Activated CD8-positive, alpha-beta memory T cell treated with anti-CD3 and anti-CD28 coated beads, Interleukin-2, amount 50 U/mL, for 4 hours (primary cell): ENCODE measurements around the gene ATP13A3.

ENCODE experiments used
- DNase-seq: peaks from one replicate; pipeline ENCODE4 v3.0.0-alpha.2; 2020

The ATP13A3 gene

DNA sequence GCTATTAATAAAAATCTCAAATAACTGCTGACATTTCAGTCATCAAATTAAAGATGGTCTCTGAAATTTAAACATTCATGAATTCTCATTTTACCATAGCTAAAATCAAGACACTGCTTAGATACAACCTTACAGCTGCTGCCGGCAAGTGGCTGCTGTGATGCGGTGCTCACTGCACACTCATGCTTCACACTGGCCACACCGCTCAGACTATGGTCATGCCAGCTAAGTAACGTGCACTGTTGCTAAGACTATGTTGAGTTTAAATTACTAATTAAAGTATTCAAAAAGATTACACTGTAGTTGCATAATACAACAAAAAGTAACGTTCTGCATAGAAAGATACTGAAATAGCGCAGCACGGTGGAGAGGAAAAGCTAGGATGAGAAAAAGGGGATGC is 12.1 kb downstream of the ATP13A3 start:
- DNase-seq = no peak

DNA sequence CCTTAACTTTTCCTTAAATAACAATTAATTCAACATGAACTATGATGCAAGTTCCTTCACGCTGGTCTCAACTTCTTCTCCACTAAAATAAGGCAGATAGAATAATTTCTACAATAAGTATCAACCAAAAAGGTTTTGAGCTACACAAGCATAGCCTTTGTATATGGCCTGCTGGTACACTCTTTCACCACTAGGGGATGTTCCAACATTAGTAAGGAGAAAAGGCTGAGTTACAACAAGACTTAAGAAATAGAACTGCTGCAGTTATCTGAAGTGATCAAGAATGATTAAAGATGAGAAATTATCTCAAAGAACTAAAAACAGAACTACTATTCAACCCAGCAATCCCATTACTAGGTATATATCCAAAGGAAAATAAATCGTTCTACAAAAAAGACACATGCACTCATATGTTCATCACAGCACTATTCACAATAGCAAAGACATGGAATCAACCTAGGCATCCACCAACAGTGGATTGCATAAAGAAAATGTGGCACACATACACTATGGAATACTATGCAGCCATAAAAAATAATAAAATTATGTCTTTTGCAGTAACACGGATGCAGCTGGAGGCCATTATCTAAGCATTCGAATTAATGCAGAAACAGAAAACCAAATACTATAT is 14.4 kb downstream of the ATP13A3 start:
- DNase-seq = no peak

DNA sequence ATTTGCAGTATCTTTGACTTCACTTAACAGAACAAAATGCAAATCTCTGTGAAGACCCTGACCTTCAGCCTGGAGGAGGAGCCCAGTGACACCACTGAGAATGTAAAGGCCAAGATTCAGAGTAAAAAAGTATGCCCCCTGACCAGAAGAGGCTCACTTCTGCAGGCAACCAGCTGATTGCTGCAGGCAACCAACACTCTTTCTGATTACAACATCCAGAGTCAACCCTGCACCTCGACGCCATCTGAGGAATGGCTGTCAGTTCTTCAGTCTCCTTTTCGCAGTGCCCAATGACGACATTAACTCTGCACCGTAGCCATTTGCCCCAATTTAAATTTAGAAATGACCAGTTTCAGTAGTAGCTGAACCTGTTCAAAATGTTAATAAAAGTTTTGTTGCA is 14.9 kb downstream of the ATP13A3 start:
- DNase-seq = no peak

DNA sequence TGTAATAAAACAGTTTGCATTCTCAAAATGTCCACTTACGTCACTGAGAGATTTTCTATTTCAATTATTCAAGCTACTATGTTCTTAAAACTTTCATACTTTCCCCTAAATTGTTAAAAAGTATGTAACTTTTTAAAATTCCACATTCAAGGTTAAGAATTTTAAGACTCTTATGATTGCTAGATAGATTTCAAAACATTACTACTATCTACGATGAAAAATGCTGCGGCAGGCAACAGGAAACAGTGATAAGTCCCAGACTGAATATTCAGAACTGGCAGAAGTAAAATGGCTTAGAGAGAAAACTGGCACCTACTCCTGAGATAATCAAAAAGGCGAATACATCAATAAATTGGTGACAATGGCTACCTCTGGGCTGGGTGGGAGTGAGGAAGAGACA is 16.2 kb downstream of the ATP13A3 start:
- DNase-seq = no peak

DNA sequence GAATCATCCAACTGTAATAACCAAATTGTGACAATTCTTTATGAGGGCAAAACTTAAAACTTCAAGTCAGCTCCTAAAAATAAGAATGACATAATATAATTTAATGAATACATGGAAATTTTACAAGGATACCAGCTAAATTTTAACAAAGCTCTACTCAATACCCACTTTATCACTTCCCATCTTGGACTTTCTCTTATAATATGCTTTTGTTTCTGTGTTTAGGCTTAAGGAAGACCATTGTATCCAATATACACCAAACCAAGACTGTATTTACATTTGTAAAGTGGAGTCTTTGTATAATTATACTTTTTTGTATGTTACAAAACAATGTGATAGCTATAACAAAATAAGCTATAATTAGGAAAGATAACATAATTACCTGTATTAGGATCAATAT is 16.8 kb downstream of the ATP13A3 start:
- no peak for DNase-seq

DNA sequence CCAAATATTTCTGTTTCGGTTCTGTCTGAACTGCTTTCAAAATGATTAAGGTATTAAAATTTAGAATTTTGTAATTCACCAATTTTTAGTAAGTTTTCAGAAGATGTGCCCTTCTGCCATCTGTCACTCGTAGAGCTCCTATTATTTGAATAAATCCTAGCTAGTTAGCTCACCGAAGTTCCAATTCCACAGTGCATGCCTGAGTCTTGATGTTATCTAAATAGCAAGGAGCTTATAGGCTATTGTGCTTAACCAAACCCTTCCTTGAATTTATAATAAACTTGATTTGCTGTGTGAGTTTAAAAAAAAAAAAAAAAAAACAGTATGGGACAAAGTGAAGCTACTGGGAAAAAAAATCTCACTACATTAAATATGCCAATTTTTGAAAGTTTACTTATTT is 18.7 kb downstream of the ATP13A3 start:
- DNase-seq = no peak

DNA sequence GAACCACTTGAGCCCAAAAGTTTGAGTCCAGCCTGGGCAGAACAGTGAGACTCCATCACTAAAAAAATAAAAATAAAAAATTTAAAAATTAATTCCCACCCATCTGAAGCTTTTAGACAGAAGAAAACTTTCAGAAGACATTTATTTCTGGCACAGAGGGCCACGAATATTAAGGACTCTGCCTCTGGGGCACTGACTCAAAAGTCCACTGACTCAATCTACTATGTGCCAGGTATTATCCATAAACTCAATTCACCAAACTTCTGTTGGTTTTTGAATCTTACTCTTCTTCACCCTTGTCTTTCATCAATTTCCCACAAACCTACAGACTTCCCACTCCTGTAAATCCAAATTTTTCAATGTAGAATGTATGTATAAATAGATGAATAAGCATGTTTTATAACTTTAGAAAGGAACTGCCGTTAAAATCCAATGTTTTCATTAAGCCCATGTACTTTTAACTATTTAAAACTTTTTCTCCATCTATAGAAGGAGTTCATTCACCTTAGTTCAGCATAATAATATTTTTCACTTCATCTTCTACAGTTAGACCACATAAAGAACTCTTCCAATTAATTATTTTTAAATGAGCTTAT is 19.9 kb downstream of the ATP13A3 start:
- no peak for DNase-seq

DNA sequence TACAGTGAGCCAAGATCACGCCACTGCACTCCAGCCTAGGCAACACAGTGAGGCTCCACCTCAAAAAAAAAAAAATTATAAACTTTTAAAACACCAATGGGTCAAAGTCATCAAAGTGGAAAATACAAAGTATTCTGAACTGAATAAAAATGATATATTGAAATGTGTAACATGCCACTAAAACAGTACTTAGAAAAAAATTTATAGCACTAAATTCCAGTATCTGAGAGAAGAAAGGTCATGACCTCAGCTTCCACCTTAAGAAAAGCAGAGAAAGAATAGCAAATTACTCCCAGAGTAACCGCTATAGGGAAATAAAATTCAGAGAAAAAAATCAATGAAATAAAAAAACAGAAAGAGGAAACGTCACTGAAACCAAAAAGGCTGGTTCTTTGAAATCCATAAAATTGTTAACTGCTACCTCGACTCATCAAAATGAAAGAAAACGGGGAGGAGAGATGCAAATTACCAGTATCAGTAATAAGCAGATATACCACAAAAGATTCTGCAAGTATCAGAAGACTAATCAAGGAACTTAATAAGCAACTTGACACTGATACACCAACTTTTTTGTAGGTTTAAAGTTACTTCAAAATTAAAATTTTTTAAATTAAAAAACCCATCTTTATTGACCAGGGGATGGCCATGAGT is 20.8 kb downstream of the ATP13A3 start:
- no peak for DNase-seq

DNA sequence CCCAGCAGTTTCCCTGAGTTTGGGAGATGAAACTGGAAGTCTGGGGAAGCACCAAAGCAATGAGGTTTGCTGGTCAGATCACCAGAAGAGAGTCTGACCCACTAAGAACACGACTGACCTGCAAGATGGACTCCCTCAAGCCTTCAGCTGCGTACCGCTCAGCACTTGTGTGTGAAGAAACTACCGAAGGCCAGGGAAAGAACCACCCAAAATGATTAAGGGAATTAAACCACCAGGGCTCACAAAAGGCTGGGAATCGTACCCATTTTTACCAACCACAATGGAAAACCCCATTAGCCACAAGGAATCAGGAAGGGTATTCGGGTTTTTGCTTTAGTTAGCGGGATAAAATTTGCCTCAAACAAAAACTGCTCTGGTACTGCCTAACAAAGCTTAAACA is 21.6 kb downstream of the ATP13A3 start:
- no peak for DNase-seq

DNA sequence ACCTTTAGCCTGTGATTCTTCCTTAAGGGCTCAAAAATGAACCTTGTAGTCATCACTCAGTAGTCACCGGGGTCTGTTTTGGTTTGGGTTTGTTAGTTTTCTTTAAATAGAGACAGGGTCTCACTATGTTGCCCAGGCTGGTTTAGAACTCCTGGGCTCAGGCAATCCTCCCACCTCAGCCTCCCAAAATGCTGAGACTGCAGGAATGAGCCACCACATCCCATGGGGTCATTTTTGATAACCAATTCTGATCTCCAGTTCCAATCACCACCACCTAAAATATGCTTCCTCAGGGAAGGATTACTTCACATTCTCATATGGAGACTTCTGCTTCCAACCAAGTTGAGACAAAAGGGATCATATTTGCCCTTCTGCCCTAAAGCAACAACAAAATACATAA is 22.1 kb downstream of the ATP13A3 start:
- no peak for DNase-seq

DNA sequence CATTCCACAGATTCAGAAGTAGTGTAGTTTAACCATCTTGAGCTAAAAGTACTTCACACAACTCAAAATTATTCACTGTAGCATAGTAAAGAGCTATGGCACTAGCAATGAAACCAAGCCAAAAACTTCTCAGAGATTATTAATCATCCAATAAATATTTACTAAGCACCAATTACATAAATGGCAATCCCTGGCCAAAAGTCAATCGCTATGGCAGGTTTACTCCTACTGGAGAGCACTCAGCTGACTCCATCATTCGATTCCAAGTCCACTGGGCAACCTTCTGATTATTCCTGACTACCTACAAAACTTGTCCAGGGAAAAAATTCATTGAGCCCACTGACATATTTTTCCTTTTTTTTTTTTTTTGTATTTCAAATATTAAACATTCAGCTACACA is 23.9 kb downstream of the ATP13A3 start:
- no peak for DNase-seq

DNA sequence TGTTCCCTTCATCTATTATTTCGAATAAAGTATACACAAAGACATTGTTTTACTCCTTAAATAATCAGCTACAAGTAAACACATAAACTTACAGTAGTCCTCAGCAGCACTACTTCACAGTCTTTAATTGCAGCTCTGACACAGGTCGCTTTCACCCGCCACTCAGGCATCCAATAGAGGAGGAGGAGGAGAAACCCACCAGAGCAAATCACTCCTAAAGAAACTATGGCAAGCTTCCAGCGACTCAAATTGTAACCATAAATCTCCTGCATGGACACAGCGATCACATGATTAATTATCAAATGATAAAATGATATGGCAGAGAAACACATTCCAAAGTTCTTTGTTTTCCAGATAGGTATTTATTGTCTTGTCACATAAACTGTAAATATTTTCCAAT is 26.2 kb downstream of the ATP13A3 start:
- no peak for DNase-seq

DNA sequence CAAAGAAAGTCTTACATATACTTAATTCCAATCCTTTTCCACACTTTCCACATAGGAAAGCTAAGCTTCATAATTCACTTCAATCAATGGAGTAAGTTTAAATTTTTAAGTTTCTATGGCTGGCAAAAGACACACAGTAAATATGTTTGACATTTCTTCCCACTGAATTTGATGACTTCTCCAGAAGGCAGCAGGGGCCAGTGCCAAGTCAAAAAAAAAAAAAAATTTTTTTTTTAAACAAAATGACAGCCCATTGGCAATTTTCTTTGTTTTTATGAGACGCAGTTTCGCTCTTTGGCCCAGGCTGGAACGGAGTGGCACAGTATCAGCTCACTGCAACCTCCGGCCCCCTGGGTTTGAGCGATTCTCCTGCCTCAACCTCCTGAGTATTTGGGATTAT is 28.7 kb downstream of the ATP13A3 start:
- no peak for DNase-seq

DNA sequence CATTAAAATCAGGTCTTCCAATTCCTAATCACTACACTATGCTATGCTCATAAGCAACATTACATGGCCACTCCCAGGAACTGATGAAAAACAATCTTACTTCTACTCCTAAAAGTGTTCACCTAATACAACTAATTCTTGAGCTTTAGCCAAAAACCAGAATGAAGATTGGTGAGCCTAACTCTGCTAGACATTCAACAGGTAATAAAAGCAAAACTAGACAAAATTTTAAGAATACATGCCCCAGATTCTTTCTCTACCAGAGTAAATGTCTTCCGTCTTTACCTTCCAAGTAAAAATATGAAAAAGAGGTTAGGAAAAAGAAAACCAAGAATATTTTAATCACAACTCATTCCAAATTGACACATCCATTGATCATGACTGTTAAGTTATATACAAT is 31.3 kb downstream of the ATP13A3 start:
- DNase-seq = no peak

DNA sequence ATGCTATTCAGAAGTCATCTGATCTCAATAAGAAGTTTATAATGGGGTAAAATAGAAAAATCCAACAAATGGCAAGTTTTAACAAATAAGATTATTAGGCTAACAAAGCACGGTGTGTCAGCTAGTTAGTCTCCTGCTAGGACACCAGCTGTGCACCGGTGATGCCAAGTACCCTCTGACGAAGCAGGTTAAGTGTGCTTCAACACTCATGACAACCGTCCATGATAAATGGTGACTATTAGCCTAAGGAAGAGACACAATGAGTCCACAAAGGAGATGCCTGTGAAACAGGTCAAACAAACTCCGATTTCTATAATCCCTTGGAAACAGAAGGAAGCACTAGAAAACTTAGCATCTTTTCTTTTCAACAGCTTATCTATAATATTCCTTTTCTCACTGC is 36.5 kb downstream of the ATP13A3 start:
- no peak for DNase-seq

DNA sequence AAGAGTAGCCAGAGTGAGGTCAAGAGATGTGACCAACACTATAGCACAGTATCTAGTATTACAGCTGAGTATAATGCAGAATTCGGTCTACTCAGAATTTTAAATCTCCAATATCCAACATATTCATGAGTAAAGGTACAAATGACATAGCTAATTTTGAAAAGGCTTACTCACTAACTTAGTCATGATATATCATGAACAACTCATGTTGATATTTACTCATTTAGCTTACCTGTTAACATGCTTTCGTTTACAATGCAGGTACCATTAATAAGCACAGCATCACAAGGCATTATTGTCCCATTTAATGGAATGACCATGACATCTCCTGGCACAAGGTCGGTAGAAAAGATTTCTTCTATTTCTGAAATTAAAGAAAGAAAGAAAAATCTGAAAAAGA is 36.9 kb downstream of the ATP13A3 start:
- no peak for DNase-seq

DNA sequence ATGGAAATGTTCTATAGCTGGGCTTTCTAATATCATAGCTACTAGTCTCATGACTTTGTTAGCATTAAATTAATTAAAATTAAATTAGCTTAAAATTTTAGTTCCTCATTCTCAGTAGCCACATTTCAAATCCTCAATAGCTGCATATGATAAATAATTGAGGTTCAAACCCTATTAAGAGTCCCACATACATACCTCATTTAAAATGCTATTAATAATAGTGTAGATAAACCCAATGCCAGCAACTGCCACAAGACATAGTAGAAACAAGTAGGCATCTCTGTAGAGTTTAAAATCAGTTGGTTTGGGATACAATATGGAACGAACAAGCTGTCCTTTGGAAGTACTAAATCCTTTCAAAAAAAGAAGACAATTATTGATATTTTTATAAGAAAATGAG is 39.1 kb downstream of the ATP13A3 start:
- no peak for DNase-seq

DNA sequence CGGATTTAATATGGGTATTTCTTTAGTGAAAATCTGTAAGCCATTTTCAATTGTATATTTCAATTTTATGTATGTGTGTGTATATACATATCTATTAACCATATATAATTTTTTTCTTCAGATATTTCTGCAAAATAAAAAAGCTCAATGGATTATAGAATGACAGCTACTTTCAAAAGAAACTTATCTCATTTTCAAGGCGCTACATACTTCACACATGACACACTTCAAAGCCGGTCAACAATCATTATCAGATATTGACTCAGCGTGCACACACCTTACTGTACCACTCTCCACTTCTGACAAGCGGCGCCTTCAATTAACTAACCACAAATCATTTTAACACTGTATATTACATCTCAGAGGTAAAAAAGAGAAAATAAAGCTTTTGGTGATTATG is 39.6 kb downstream of the ATP13A3 start:
- no peak for DNase-seq

DNA sequence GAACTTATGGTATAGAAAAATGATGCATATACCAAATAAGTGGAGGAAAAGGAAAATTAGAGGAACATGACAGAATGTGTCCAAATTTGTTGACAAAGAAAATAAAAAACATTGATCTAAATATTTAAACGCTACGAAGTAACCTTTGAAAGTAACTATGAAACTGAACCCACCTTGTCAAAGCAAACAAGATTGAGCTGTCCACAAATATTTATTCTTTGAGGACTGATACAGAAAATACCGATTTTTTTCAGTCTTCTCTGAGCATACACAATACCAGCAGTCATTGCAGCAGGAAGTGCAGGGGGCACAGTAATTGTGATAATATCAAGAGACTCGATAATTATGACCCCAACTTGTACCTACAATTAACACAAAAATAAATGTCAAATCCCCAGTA is 40.0 kb downstream of the ATP13A3 start:
- no peak for DNase-seq

DNA sequence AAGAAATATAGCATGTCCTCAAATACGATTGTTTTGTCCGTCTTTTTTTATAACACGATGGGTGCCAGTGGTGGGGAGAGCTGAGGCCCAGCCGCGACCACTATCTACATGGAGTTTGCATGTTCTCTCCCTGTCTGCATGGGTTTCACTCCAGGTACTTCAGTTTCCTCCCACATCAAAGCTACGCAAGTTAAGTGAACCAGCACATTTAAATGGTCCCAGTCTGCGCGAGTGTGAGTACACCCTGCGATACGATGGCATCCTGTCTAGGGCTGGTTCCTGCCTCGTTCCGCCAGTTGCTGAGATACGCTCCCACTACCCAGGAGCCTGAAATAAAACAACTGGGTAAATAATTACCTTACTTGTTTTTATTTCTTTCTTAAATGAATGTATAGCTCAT is 40.6 kb downstream of the ATP13A3 start:
- DNase-seq = no peak

DNA sequence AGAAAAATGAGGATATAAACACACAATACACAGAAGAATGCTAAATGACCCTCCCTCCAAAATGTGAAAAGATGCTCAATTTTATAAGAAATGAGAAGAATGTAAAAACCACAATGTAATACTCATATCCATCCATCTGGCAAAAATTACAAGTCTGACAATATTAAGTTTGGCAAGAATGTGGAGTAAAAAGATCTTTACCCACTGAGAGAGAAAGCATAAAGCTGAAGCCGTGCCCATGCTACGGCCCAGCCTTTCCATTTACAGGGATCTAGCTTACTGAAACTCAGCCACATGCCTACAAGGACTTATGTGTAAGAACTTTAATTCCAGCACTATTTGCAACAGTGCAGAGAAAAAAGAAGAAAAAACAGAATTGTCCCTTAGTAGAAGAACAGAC is 42.9 kb downstream of the ATP13A3 start:
- no peak for DNase-seq

DNA sequence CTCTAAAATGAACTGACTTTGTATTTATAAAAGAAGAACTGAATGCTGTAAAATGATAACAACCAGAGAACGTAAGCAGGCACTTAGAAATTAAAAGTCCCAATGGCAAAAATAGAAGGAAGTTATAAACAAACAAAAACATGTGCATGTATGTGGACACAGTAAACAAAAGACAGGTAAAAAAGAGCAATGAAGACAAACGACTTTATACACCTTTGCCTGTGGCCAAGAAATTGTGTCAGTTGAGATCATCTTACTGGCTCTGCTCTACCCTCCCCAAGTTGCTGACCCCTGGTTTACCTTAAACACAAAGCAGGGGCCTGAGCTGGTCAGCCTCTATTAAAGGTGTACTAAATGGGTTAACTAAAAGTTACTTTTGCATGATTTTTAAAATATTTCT is 46.0 kb downstream of the ATP13A3 start:
- DNase-seq = no peak

DNA sequence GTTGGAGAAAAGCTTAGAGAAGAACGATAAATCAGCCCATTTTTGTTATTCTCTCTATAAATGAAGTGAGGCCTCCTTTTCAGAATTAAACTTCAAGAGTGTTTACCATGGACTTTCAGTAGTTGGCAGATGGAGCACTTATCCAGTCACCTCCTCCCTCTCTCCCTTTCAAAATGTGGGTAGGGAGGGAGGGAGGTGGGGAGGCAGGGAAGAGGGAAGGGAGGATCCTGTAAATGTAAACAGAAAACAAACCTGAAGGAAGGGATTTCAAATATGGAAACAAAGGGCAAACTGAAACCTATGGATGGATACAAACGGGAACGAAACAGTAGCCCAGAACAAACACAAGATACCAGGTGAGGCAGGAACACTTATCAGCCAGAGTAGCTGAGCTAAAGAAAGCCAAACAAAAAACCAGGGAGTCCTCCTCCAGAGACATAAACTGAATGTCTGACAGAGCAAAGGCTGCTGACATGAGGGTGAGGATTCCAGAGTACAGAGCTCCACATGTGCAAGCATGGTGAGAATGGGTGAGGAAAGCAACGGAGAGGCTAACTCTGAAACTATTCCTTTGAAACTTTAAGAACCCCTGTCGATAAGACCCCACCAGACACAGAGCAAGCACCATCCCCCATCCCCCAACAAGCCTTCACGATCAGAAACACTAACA is 46.8 kb downstream of the ATP13A3 start:
- no peak for DNase-seq

DNA sequence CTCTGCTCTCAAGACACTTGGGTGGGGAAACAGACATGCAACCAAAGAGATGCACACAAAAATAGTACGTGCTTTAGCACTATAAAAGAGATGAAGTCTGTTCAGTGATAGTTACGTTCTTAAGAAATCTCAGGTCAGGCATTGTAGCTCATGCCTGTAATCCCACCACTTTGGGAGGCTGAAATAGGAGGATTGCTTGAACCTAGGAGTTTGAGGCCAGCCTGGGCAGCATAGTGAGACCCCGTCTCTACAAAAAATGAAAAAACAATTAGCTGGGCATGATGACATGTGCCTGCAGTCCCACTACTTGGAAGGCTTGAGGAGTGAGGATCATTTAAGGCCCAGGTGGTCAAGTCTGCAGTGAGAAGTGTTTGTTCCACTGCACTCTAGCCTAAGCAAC is 52.3 kb downstream of the ATP13A3 start:
- no peak for DNase-seq
